Natural killer cell (primary cell): ENCODE results near the gene NDRG4. TPM values are rescaled to one million over a fixed set of nuclear protein-coding genes. Genes with fewer than 3 reads are reported as not detected.

ENCODE experiments used
- ATAC-seq, 3 donors: fragments of 150-1000 bp in 2 of 3; fragments of 200-7000 bp in 1 of 3; cut with Tn5 transposase; 1 replicate in 1 of 3; 2 replicates in 2 of 3; pipeline ENCODE4 v1.10.0; 2021; ENCODE audit warnings: mild to moderate bottlenecking in 2 of 3, moderate library complexity in 2 of 3
- DNase-seq, 2 donors: peaks; one replicate each; pipeline versions ENCODE4 v3.0.0 to v3.0.0-alpha.2; 2013 to 2021; ENCODE audit warnings: mixed read lengths in 1 of 2
- H3K27ac ChIP-seq: one replicate; pipeline ENCODE4 v1.5.1; 2013; ENCODE audit warnings: mild to moderate bottlenecking, low read length
- H3K27me3 ChIP-seq: one replicate; pipeline ENCODE4 v1.6.1; 2013; ENCODE audit warnings: low read length; ENCODE audit not compliant: control insufficient read depth, insufficient read depth
- H3K36me3 ChIP-seq: one replicate; pipeline ENCODE4 v1.6.1; 2013; ENCODE audit warnings: low read length; ENCODE audit not compliant: control insufficient read depth, insufficient read depth
- H3K4me1 ChIP-seq: one replicate; pipeline ENCODE4 v1.6.1; 2013; ENCODE audit warnings: low read length; ENCODE audit not compliant: control insufficient read depth, insufficient read depth
- H3K4me3 ChIP-seq: one replicate; pipeline ENCODE4 v1.5.1; 2013; ENCODE audit warnings: low read length
- H3K9me3 ChIP-seq: one replicate; pipeline ENCODE4 v1.6.1; 2013; ENCODE audit warnings: low read length; ENCODE audit not compliant: control insufficient read depth, insufficient read depth
- H3K27ac Mint-ChIP-seq, 2 donors: one replicate each; pipeline ENCODE4 v1.8.0; 2022; ENCODE audit warnings: mild to moderate bottlenecking in 2 of 2, mixed read lengths in 2 of 2, moderate library complexity in 1 of 2
- H3K27me3 Mint-ChIP-seq, 2 donors: one replicate each; pipeline ENCODE4 v1.8.0; 2022; ENCODE audit warnings: low read depth in 2 of 2, mixed read lengths in 2 of 2
- H3K36me3 Mint-ChIP-seq: one replicate; pipeline ENCODE4 v1.8.0; 2022; ENCODE audit warnings: mixed read lengths
- H3K4me1 Mint-ChIP-seq, 2 donors: one replicate each; pipeline ENCODE4 v1.8.0; 2022; ENCODE audit warnings: mixed read lengths in 2 of 2
- H3K4me3 Mint-ChIP-seq: one replicate; pipeline ENCODE4 v1.8.0; 2022; ENCODE audit warnings: mild to moderate bottlenecking, moderate library complexity, mixed read lengths
- H3K9me3 Mint-ChIP-seq, 2 donors: one replicate each; pipeline ENCODE4 v1.8.0; 2022; ENCODE audit warnings: mixed read lengths in 2 of 2
- WGBS: methylation state at CpG from one replicate; pipeline ENCODE4 v1.1.7; 2013; ENCODE audit warnings: missing lambda C conversion rate; ENCODE audit not compliant: insufficient coverage; 5-methylcytosine and 5-hydroxymethylcytosine counted together
- intact Hi-C: fragments of 100-400 bp; cut with micrococcal nuclease; formaldehyde crosslinking; loops from one replicate; pipeline ENCODE4 v1.14.2; 2022
- total RNA-seq, 4 donors: library from RNA; stranded (reverse); fragments of 120-200 nt in 1 of 4; gene quantifications; one replicate each; pipeline versions ENCODE4 v1.2.3 to v1.2.4, GENCODE V29; 2013 to 2022
- TF ChIP-seq, protein P1 (sequence below): fragments of 200-600 bp; IDR thresholded peaks from one replicate; pipeline ENCODE4 v1.8.0; 2022; ENCODE audit warnings: antibody characterized with exemption

NDRG4 gene
- total RNA-seq, 3 donors from 2014 or later (not counting 1 experiment from before 2014, with no cell fraction given) = not detected

DNA sequence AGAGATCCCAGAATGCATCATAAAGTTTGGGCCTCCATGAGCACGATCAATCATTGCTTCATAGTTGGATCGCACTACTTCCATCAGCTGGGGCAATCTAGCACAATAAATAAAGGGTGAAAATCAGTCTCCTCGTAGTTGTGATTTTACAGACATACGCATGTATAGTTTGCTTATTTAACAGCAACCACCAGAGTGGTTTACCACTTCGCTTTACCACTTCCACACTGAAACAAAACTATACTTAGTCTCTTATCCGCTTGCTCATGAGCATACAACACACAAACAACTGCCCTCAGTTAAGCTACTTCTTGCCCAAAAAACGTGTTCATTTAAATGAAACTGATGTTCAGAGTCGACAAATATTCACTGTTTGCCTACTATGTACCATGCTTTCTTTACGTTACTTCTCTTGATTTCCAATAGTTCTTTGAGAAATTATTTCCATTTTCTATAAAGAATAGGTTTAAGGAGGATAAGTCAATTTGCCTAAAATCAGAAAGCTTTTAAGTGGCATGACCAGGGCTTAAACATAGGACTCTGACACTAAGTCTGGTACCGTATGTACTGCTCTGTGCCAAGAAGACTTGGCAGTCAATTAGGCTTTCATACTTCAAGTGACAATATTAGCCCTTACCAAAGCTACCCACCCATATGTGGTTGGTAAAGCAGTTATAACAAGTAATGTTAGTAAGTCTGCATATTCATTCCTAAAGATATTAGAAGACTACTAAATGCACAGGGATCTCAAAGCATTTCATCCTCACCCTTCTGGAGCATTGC, 37.4 kb downstream of the NDRG4 start:
- Mint-ChIP-seq H3K27me3 (no peaks in the 10 kb centered on the region), H3K4me1 (peaks cover 17 to 24% of the 10 kb centered on the region in 2 donors), H3K4me3 (no peak overlapping the region), H3K36me3 (peaks cover 54% of the 10 kb centered on the region), H3K9me3 (no peaks in the 10 kb centered on the region), H3K27ac (peak overlapping the region; percentile 44 to 62)
- no peaks in the 10 kb centered on the region for H3K27me3 ChIP-seq
- WGBS = 60% methylated on average over 9 of the region's 10 CpGs
- intact Hi-C loops = no loop called here
- peak in 1 of 3 donors; percentile 60 for ATAC-seq
- no peak overlapping the region for H3K27ac ChIP-seq
- no peaks in the 10 kb centered on the region for H3K4me1 ChIP-seq
- no peaks in the 10 kb centered on the region for H3K9me3 ChIP-seq
- peaks cover 93% of the 10 kb centered on the region for H3K36me3 ChIP-seq
- no peak overlapping the region for H3K4me3 ChIP-seq
- TF ChIP-seq, protein P1, sequence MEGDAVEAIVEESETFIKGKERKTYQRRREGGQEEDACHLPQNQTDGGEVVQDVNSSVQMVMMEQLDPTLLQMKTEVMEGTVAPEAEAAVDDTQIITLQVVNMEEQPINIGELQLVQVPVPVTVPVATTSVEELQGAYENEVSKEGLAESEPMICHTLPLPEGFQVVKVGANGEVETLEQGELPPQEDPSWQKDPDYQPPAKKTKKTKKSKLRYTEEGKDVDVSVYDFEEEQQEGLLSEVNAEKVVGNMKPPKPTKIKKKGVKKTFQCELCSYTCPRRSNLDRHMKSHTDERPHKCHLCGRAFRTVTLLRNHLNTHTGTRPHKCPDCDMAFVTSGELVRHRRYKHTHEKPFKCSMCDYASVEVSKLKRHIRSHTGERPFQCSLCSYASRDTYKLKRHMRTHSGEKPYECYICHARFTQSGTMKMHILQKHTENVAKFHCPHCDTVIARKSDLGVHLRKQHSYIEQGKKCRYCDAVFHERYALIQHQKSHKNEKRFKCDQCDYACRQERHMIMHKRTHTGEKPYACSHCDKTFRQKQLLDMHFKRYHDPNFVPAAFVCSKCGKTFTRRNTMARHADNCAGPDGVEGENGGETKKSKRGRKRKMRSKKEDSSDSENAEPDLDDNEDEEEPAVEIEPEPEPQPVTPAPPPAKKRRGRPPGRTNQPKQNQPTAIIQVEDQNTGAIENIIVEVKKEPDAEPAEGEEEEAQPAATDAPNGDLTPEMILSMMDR = no peak
- DNase-seq = no peak

DNA sequence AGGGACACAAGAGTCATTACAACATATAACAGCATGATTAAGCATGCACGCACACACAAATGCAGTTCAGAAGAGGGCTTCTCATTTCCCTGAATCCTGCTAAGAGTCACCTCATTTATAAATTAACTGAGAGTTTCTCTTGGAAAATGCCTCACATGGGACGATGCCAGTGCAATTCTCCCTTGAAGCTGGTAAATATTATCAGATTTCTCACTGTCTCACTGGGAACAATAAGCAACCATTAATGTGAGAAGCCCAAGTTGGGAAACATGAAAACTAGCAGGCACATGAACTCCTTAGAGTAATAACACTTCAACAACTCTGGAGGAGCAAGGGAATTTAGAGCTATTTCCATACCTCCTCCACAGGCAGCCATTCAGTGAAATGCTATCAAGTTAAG, 41.8 kb downstream of the NDRG4 start:
- intact Hi-C loops = no loop called here

GRCh38 chr16:58542291-58542690, 42.3 kb downstream of the NDRG4 start:
- Mint-ChIP-seq H3K9me3 (no peaks in the 10 kb centered on the region), H3K27me3 (no peaks in the 10 kb centered on the region), H3K4me1 (peaks cover 16 to 25% of the 10 kb centered on the region in 2 donors), H3K27ac (peak overlapping the region in 1 of 2 donors; percentile 63), H3K36me3 (peaks cover 50% of the 10 kb centered on the region), H3K4me3 (no peak overlapping the region)
- Histone ChIP-seq H3K9me3 (no peaks in the 10 kb centered on the region), H3K4me3 (no peak overlapping the region), H3K4me1 (no peaks in the 10 kb centered on the region), H3K27me3 (no peaks in the 10 kb centered on the region), H3K36me3 (peaks cover 97% of the 10 kb centered on the region), H3K27ac (no peak overlapping the region)
- intact Hi-C loops = no loop called here
- WGBS = 88% methylated on average over 1 of the region's 1 CpG
- ATAC-seq (no peak), DNase-seq (no peak)
- TF ChIP-seq, protein P1 = no peak

More for the DNA sequence above, 41.8 kb downstream of the NDRG4 start:
- Histone ChIP-seq H3K27me3 (no peaks in the 10 kb centered on the region), H3K27ac (no peak overlapping the region), H3K36me3 (peaks cover 97% of the 10 kb centered on the region), H3K9me3 (no peaks in the 10 kb centered on the region), H3K4me1 (no peaks in the 10 kb centered on the region), H3K4me3 (no peak overlapping the region)
- Mint-ChIP-seq H3K4me1 (peaks cover 17 to 26% of the 10 kb centered on the region in 2 donors), H3K9me3 (no peaks in the 10 kb centered on the region), H3K27ac (peak overlapping the region in 1 of 2 donors; percentile 63), H3K27me3 (no peaks in the 10 kb centered on the region), H3K36me3 (peaks cover 52% of the 10 kb centered on the region), H3K4me3 (no peak overlapping the region)
- TF ChIP-seq, protein P1 = no peak
- ATAC-seq (no peak), DNase-seq (no peak)
- whole genome bisulfite sequencing = 100% methylated on average over 2 of the region's 2 CpGs
